BJ (cell line): ENCODE data around the gene DPYSL3. TPM values are rescaled to one million over a fixed set of nuclear protein-coding genes. Genes with fewer than 3 reads are reported as not detected.
A peak's percentile ranks its signal among the peaks of the same experiment; 100 is the strongest.
"Not testable (repeated sequence)": the region's sequence is repeated elsewhere in the genome, so short reads cannot be mapped to it uniquely, and the experiment has no call there.

Experiments used
- CTCF ChIA-PET: fragments of 350-600 bp; formaldehyde crosslinking; extraction: SDS; loops from one replicate; lab custom pipeline; 2021; ENCODE audit warnings: antibody characterized with exemption, inconsistent platforms; lab: Yijun Ruan, JAX
- POLR2A ChIA-PET: fragments of 300-600 bp; sonication (Branson Sonifier 250); formaldehyde crosslinking; extraction: SDS; loops from one replicate; lab custom pipeline; 2021; ENCODE audit warnings: antibody characterized with exemption; lab: Charles Lee
- DNase-seq: peaks from one replicate; pipeline ENCODE4 v3.0.0-alpha.2; 2011; ENCODE audit warnings: low read depth
- H3K27me3 ChIP-seq: 2 replicates; pipeline ENCODE4 v1.6.0; 2011; ENCODE audit warnings: low read length; ENCODE audit not compliant: control insufficient read depth, insufficient read depth
- H3K36me3 ChIP-seq: 2 replicates; pipeline ENCODE4 v1.5.1; 2011; ENCODE audit warnings: low read length; ENCODE audit not compliant: control insufficient read depth, insufficient read depth
- H3K4me3 ChIP-seq: 2 replicates; pipeline ENCODE4 v1.5.1; 2011; ENCODE audit warnings: low read depth, mild to moderate bottlenecking, control low read depth, low read length
- polyA plus RNA-seq: library from polyadenylated mRNA; depleted of rRNA; stranded (reverse); fragments of >200 nt; gene quantifications from 2 replicates; pipeline ENCODE4 v1.2.3, GENCODE V29; 2011
- TF ChIP-seq, protein P1 (sequence below): IDR thresholded peaks from 2 replicates; pipeline ENCODE4 v1.5.1; 2011; ENCODE audit warnings: low read depth, mild to moderate bottlenecking, control low read depth, inconsistent platforms, low read length, moderate library complexity; ENCODE audit not compliant: insufficient read depth

The DPYSL3 gene
- polyA plus RNA-seq, 1 experiment, result 49.6 TPM

- CTCF ChIA-PET, result interaction anchor here (0.6 to 1.7 kb wide), 3 partner anchors 79 to 277 kb away, joined by 3 to 8 read pairs (median 4); no protein-coding TSS in a partner anchor
- no peak for DNase-seq
- POLR2A ChIA-PET, result no interaction called here
- Histone ChIP-seq H3K4me3 (no peak overlapping the region), H3K36me3 (no peaks in the 10 kb centered on the region), H3K27me3 (no peaks in the 10 kb centered on the region)
- TF ChIP-seq, protein P1, sequence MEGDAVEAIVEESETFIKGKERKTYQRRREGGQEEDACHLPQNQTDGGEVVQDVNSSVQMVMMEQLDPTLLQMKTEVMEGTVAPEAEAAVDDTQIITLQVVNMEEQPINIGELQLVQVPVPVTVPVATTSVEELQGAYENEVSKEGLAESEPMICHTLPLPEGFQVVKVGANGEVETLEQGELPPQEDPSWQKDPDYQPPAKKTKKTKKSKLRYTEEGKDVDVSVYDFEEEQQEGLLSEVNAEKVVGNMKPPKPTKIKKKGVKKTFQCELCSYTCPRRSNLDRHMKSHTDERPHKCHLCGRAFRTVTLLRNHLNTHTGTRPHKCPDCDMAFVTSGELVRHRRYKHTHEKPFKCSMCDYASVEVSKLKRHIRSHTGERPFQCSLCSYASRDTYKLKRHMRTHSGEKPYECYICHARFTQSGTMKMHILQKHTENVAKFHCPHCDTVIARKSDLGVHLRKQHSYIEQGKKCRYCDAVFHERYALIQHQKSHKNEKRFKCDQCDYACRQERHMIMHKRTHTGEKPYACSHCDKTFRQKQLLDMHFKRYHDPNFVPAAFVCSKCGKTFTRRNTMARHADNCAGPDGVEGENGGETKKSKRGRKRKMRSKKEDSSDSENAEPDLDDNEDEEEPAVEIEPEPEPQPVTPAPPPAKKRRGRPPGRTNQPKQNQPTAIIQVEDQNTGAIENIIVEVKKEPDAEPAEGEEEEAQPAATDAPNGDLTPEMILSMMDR, result no peak
Measured at GRCh38 chr5:147375151-147375550, 134.7 kb downstream of the DPYSL3 start.

- TF ChIP-seq, protein P1, result no peak
- Histone ChIP-seq H3K36me3 (no peaks in the 10 kb centered on the region), H3K27me3 (no peaks in the 10 kb centered on the region), H3K4me3 (no peak overlapping the region)
- DNase-seq, result no peak
- ChIA-PET CTCF (interaction anchor here (0.6 to 1.1 kb wide), 3 partner anchors 8 to 200 kb away, joined by 3 to 4 read pairs (median 3); no protein-coding TSS in a partner anchor), POLR2A (no interaction called here)
Measured at GRCh38 chr5:147373328-147373727, 136.5 kb downstream of the DPYSL3 start.

DNA sequence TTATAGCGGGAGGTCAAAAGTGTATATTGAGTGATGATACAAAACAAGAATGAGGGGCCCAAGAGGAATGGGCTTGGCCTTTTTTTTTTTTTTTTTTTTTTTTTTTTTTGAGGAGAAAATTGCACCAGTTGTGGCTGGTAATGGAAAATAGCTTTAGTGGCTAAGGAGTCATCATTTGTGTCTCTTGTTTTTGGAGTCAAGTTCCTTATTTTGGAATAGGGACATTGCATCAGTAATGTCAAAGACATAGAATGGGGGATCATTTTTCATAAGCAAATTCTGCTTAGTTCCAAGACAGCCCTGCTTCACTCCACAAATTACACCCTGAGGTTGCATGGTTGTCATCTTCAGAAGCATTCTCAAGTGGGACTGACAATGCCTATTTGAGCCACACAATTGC is 137.7 kb downstream of the DPYSL3 start:
- no peak for DNase-seq
- POLR2A ChIA-PET, result interaction anchor here (0.6 kb wide), 1 partner anchor 157 kb away, joined by 4 read pairs; no protein-coding TSS in a partner anchor
- Histone ChIP-seq H3K36me3 (no peaks in the 10 kb centered on the region), H3K4me3 (no peak overlapping the region), H3K27me3 (no peaks in the 10 kb centered on the region)
- TF ChIP-seq, protein P1, result no peak
- CTCF ChIA-PET, result interaction anchor here (1.1 to 1.5 kb wide), 2 partner anchors 9 to 204 kb away, joined by 3 read pairs; no protein-coding TSS in a partner anchor

DNA sequence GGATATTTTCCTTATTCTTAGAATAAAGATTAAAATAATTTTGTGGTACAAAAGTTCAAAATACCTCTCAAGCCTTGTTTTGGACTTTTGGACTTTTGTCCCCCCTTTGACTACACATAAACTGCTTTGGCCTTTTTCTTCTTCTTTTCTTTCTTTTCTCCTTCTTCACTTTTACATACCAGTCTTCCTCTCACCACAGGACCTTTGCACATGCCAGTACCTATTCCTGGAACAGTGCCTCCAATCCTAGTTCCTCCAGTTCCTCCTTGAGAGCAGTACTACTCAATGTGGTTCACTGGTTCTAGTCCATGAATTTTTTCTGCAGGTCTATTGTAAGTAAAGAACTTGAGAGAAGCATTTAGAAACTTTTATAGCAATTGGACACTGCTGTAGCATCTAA is 138.6 kb downstream of the DPYSL3 start:
- DNase-seq, result no peak
- H3K4me3 ChIP-seq, result no peak overlapping the region
- TF ChIP-seq, protein P1, result no peak
- POLR2A ChIA-PET, result no interaction called here
- CTCF ChIA-PET, result interaction anchor here (0.8 kb wide), 1 partner anchor 8 kb away, joined by 3 read pairs; no protein-coding TSS in a partner anchor
- H3K36me3 ChIP-seq, result no peaks in the 10 kb centered on the region
- no peaks in the 10 kb centered on the region for H3K27me3 ChIP-seq

- Histone ChIP-seq H3K4me3 (no peak overlapping the region), H3K36me3 (no peaks in the 10 kb centered on the region), H3K27me3 (no peaks in the 10 kb centered on the region)
- TF ChIP-seq, protein P1, result peak; percentile 44
- no peak for DNase-seq
- POLR2A ChIA-PET, result no interaction called here
- CTCF ChIA-PET, result interaction anchor here (0.6 to 2.4 kb wide), 16 partner anchors 9 to 837 kb away, joined by 3 to 37 read pairs (median 4); partner anchors contain the start of gene STK32A
Measured at GRCh38 chr5:147369742-147370374, 140.0 kb downstream of the DPYSL3 start.

DNA sequence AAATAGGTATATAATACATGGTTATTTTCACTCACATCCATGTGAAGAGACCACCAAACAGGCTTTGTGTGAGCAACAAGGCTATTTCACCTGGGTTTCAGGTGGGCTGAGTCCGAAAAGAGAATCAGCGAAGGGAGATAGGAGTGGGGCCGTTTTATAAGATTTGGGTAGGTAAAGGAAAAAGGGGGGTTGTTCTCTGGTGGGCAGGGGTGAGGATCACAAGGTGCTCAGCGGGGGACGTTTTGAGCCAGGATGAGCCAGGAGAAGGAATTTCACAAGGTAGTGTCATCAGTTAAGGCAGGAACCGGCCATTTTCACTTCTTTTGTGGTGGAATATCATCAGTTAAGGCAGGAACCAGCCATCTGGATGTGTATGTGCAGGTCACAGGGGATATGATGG is 142.5 kb downstream of the DPYSL3 start:
- H3K4me3 ChIP-seq, H3K36me3 ChIP-seq, DNase-seq, POLR2A ChIA-PET, H3K27me3 ChIP-seq: not testable (repeated sequence)
- CTCF ChIA-PET, result interaction anchor here (1.1 kb wide), 1 partner anchor 9 kb away, joined by 5 read pairs; no protein-coding TSS in a partner anchor
